Neural cell (in vitro differentiated cells): Measurements from ENCODE around the gene TNFSF11. TPM values are rescaled to one million over a fixed set of nuclear protein-coding genes. Genes with fewer than 3 reads are reported as not detected.

Experiments used
- H2AFZ ChIP-seq: fragments of 200-600, 300-800 bp; sonication (generic), shearing (Covaris generic); 2 replicates; pipeline ENCODE4 v1.6.0; 2014; ENCODE audit warnings: low read depth, mild to moderate bottlenecking, antibody characterized with exemption, low read length, moderate library complexity
- H3F3A ChIP-seq: fragments of 200-600 bp; shearing (Covaris generic); 2 replicates; pipeline ENCODE4 v1.6.1; 2016; ENCODE audit warnings: mild to moderate bottlenecking, moderate library complexity, mixed read lengths, antibody characterized with exemption, low read length; ENCODE audit not compliant: insufficient read depth, poor library complexity, severe bottlenecking
- H3K27ac ChIP-seq: fragments of 200-600, 300-800 bp; sonication (generic), shearing (Covaris generic); 2 replicates; pipeline ENCODE4 v1.5.1; 2014; ENCODE audit warnings: mild to moderate bottlenecking, low read length, moderate library complexity
- H3K27me3 ChIP-seq: fragments of 300-800, 200-600 bp; sonication (generic), shearing (Covaris generic); 2 replicates; pipeline ENCODE4 v1.6.0; 2014; ENCODE audit warnings: mild to moderate bottlenecking, low read depth, low read length, moderate library complexity; ENCODE audit not compliant: insufficient read depth
- H3K36me3 ChIP-seq: fragments of 300-800, 200-600 bp; sonication (generic), shearing (Covaris generic); 2 replicates; pipeline ENCODE4 v1.5.1; 2014; ENCODE audit warnings: mild to moderate bottlenecking, antibody characterized with exemption, low read length, moderate library complexity; ENCODE audit not compliant: insufficient read depth
- H3K4me2 ChIP-seq: fragments of 300-800, 200-600 bp; sonication (generic), shearing (Covaris generic); 2 replicates; pipeline ENCODE4 v1.6.0; 2014; ENCODE audit warnings: mild to moderate bottlenecking, low read length
- H3K4me3 ChIP-seq: fragments of 300-800, 200-600 bp; sonication (generic), shearing (Covaris generic); 2 replicates; pipeline ENCODE4 v1.5.1; 2014; ENCODE audit warnings: mild to moderate bottlenecking, low read length, moderate library complexity
- H3K79me2 ChIP-seq: fragments of 200-600 bp; shearing (Covaris generic); replicated peaks from 2 replicates; pipeline ENCODE4 v1.6.0; 2014; ENCODE audit warnings: mild to moderate bottlenecking, low read length, moderate library complexity; ENCODE audit not compliant: insufficient read depth
- H3K9ac ChIP-seq: fragments of 300-800, 200-600 bp; sonication (generic), shearing (Covaris generic); 2 replicates; pipeline ENCODE4 v1.6.1; 2016; ENCODE audit warnings: mild to moderate bottlenecking, low read length, mixed read lengths
- H3K9me2 ChIP-seq: fragments of 200-600 bp; shearing (Covaris generic); 2 replicates; pipeline ENCODE4 v1.6.1; 2016; ENCODE audit warnings: mild to moderate bottlenecking, low read length, mixed read lengths; ENCODE audit not compliant: insufficient read depth
- H3K9me3 ChIP-seq: fragments of 200-600, 300-800 bp; sonication (generic), shearing (Covaris generic); 2 replicates; pipeline ENCODE4 v1.6.1; 2016; ENCODE audit warnings: mild to moderate bottlenecking, mixed run types, low read length, moderate library complexity, mixed read lengths
- H4K20me1 ChIP-seq: fragments of 200-600 bp; shearing (Covaris generic); 2 replicates; pipeline ENCODE4 v1.6.1; 2016; ENCODE audit warnings: mild to moderate bottlenecking, mixed run types; ENCODE audit not compliant: insufficient read depth
- CTCF ChIP-seq: fragments of 450-650 bp; IDR thresholded peaks from 2 replicates; pipeline ENCODE4 v1.5.1; 2014; ENCODE audit warnings: antibody characterized with exemption, mild to moderate bottlenecking, moderate library complexity; ENCODE audit not compliant: poor library complexity, severe bottlenecking
- EP300 ChIP-seq: fragments of 450-650 bp; conservative IDR thresholded peaks from 2 replicates; pipeline ENCODE4 v1.6.1; 2014; ENCODE audit warnings: antibody characterized with exemption, mild to moderate bottlenecking, moderate library complexity; ENCODE audit not compliant: poor library complexity, severe bottlenecking
- EZH2 ChIP-seq: fragments of 200-600, 300-800 bp; shearing (Covaris generic), sonication (generic); IDR thresholded peaks from 2 replicates; pipeline ENCODE4 v1.6.1; 2014; ENCODE audit warnings: antibody characterized with exemption, low read length, borderline replicate concordance, mild to moderate bottlenecking; ENCODE audit not compliant: insufficient read depth, poor library complexity, severe bottlenecking
- MXI1 ChIP-seq: fragments of 450-650 bp; conservative IDR thresholded peaks from 2 replicates; pipeline ENCODE4 v1.6.1; 2014; ENCODE audit warnings: antibody characterized with exemption, mild to moderate bottlenecking; ENCODE audit not compliant: poor library complexity, severe bottlenecking
- POLR2AphosphoS5 ChIP-seq: IDR thresholded peaks from 2 replicates; pipeline ENCODE4 v1.6.1; 2012
- RAD21 ChIP-seq: fragments of 450-650 bp; conservative IDR thresholded peaks from 2 replicates; pipeline ENCODE4 v1.6.1; 2014; ENCODE audit warnings: antibody characterized with exemption, mild to moderate bottlenecking, moderate library complexity
- REST ChIP-seq: IDR thresholded peaks from 2 replicates; pipeline ENCODE4 v1.6.1; 2012; ENCODE audit warnings: borderline replicate concordance
- SMC3 ChIP-seq: fragments of 450-650 bp; conservative IDR thresholded peaks from 2 replicates; pipeline ENCODE4 v1.6.1; 2014; ENCODE audit warnings: antibody characterized with exemption, mild to moderate bottlenecking, moderate library complexity; ENCODE audit not compliant: poor library complexity
- TAF1 ChIP-seq: IDR thresholded peaks from 2 replicates; pipeline ENCODE4 v1.6.1; 2012; ENCODE audit warnings: low read depth
- polyA plus RNA-seq: library from polyadenylated mRNA; depleted of rRNA; stranded (reverse); fragments of >200 nt; gene quantifications from 2 replicates; pipeline ENCODE4 v1.2.3, GENCODE V29; 2014

TNFSF11 gene
- polyA plus RNA-seq, 1 donor from 2014 or later = not detected

GRCh38 chr13:42628666-42629065 is 54.7 kb downstream of the TNFSF11 start:
- Histone ChIP-seq H3K4me3 (no peak overlapping the region), H3K79me2 (no peaks in the 10 kb centered on the region), H3K27ac (no peak overlapping the region), H2AFZ (no peak overlapping the region), H3K9ac (no peak overlapping the region), H3K27me3 (no peaks in the 10 kb centered on the region), H4K20me1 (no peaks in the 10 kb centered on the region), H3K9me3 (no peaks in the 10 kb centered on the region), H3F3A (no peaks in the 10 kb centered on the region), H3K9me2 (no peaks in the 10 kb centered on the region), H3K4me2 (no peak overlapping the region), H3K36me3 (no peaks in the 10 kb centered on the region)
- TF ChIP-seq POLR2AphosphoS5 (no peak), MXI1 (no peak), EZH2 (no peak), CTCF (no peak), RAD21 (no peak), EP300 (no peak), REST (no peak), TAF1 (no peak), SMC3 (no peak)

- Histone ChIP-seq H3K9me2 (no peaks in the 10 kb centered on the region), H3K9me3 (no peaks in the 10 kb centered on the region), H3K79me2 (no peaks in the 10 kb centered on the region), H3K4me2 (no peak overlapping the region), H3K27me3 (no peaks in the 10 kb centered on the region), H4K20me1 (no peaks in the 10 kb centered on the region), H3K4me3 (no peak overlapping the region), H3K9ac (no peak overlapping the region), H2AFZ (no peak overlapping the region), H3K36me3 (no peaks in the 10 kb centered on the region), H3K27ac (no peak overlapping the region), H3F3A (no peaks in the 10 kb centered on the region)
- TF ChIP-seq EZH2 = no peak
- TF ChIP-seq RAD21 = no peak
- no peak for TF ChIP-seq SMC3
- no peak for TF ChIP-seq CTCF
- TF ChIP-seq POLR2AphosphoS5 = no peak
- TF ChIP-seq TAF1 = no peak
- no peak for TF ChIP-seq MXI1
Observed at GRCh38 chr13:42631181-42631580, 57.2 kb downstream of the TNFSF11 start.
